Urinary bladder (tissue), 4 donors: Measurements from ENCODE around the gene SERBP1. TPM values are rescaled to one million over a fixed set of nuclear protein-coding genes. Genes with fewer than 3 reads are reported as not detected.
"Not testable (repeated sequence)": the region's sequence is repeated elsewhere in the genome, so short reads cannot be mapped to it uniquely, and the experiment has no call there.

Source experiments
- DNase-seq: peaks from one replicate; pipeline ENCODE4 v3.0.0-alpha.2; 2015; ENCODE audit errors: extremely low spot score
- H3K27ac ChIP-seq: one replicate; pipeline ENCODE4 v1.5.1; 2013; ENCODE audit warnings: low read depth, mild to moderate bottlenecking, moderate library complexity
- H3K36me3 ChIP-seq: one replicate; pipeline ENCODE4 v1.6.1; 2013; ENCODE audit warnings: mild to moderate bottlenecking, moderate library complexity; ENCODE audit not compliant: insufficient read depth
- H3K4me1 ChIP-seq: one replicate; pipeline ENCODE4 v1.6.1; 2013; ENCODE audit warnings: mild to moderate bottlenecking, moderate library complexity; ENCODE audit not compliant: insufficient read depth
- H3K4me3 ChIP-seq: one replicate; pipeline ENCODE4 v1.5.1; 2013; ENCODE audit warnings: low read depth, low read length
- WGBS: extraction: QIAGEN DNeasy Blood & Tissue Kit; methylation state at CpG from one replicate; pipeline ENCODE4 v1.1.7; 2013; 5-methylcytosine and 5-hydroxymethylcytosine counted together
- polyA plus RNA-seq: library from polyadenylated mRNA; stranded (reverse); fragments of 200-250 nt; gene quantifications from one replicate; pipeline ENCODE4 v1.2.3, GENCODE V29; 2013
- total RNA-seq: library from RNA; depleted of rRNA; stranded (reverse); fragments of >200 nt; gene quantifications from one replicate; pipeline ENCODE4 v1.2.3, GENCODE V29; 2014
- donor health status: healthy with polysubstance abuse.
- donor health status: healthy.

The SERBP1 gene
- total and polyA plus RNA-seq, 2 donors, result 177 to 184 TPM

DNA sequence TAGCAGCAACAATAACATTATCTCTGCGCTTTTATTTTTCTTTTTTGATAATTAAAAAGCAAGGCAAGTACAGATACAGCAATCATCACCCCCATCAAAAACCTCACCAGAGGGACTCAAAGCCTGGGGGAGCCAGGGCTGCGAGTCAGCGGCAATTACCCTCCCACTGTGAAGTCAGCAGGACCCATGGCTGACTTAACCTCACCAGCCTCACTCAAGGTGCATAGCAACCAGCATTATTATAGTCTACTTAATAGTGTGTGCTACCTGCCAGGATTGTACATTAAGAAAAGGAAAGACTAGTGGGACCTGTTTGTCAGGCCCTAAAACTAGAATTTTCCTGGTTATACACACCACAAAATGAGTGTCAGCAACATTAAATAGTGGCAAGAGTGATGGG is 28.9 kb upstream of the SERBP1 start:
- Histone ChIP-seq H3K36me3 (no peaks in the 10 kb centered on the region), H3K4me1 (no peaks in the 10 kb centered on the region), H3K4me3 (no peak overlapping the region), H3K27ac (no peak overlapping the region)
- 88% methylated on average over 3 of the region's 3 CpGs for WGBS
- DNase-seq, result no peak

DNA sequence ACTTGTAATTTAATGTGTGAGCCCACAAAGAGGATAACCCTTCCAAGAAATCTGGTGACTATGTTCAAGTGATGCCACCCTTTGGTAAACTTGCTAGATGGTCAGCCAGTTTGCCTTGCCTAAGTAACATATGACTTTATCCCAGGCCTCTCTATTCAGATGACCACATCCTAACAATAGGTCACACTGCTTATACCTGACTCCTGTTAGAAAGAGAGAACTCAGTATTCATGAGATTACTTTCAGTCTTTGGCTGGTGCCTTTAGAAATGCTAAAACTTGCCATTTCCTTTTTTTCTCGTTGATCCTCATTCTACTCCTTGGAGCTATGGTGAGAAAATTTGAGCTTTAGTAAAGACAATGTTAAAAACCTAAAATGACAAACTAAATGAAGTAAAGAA is 28.5 kb upstream of the SERBP1 start:
- DNase-seq, result no peak
- Histone ChIP-seq H3K27ac (no peak overlapping the region), H3K4me1 (no peaks in the 10 kb centered on the region), H3K4me3 (no peak overlapping the region), H3K36me3 (no peaks in the 10 kb centered on the region)
- 72% methylated on average over 1 of the region's 1 CpG for WGBS

DNA sequence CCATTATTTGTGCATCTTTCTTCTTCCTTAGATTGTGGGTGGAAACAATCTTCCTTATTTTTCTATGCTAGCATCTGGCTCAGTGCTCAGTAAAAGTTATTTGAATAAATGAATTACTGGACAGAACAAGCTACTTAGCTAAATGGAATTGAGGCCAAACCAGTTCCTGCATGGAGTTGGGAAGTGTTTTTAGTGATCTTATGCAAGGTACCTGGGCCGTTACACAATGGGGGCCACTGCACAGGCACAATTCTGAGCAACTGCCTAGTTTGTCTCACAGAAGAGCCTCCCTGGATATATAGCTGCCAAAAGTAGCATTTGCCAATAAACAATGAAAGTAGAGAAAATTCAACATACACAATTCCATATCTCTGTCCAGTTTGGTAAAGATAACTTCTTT is 27.0 kb upstream of the SERBP1 start:
- no peaks in the 10 kb centered on the region for H3K36me3 ChIP-seq
- no peak overlapping the region for H3K27ac ChIP-seq
- no peak overlapping the region for H3K4me3 ChIP-seq
- WGBS, result 59% methylated on average over 1 of the region's 1 CpG
- H3K4me1 ChIP-seq, result no peaks in the 10 kb centered on the region
- no peak for DNase-seq

DNA sequence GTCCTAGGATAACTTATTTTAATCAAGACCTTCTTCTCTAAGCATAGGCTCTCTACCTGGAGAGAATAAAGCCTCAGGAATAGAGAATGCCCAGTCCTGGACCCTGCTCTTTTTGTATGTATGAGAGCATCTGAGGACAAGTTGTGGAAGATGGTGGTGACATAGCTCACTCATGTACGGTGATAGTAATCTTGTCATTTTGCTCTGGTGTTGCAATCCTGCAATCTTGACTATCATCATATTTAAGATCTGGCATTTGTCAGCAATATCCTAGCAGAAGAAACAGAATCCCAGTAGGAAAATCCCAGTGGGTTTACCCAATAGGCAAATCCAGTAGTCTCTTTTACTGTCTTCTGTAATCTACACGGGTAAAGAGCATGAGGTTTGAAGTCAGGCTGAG is 21.6 kb upstream of the SERBP1 start:
- Histone ChIP-seq H3K36me3 (no peaks in the 10 kb centered on the region), H3K27ac (no peak overlapping the region), H3K4me3 (no peak overlapping the region), H3K4me1 (no peaks in the 10 kb centered on the region)
- 76% methylated on average over 2 of the region's 2 CpGs for WGBS
- DNase-seq, result no peak

DNA sequence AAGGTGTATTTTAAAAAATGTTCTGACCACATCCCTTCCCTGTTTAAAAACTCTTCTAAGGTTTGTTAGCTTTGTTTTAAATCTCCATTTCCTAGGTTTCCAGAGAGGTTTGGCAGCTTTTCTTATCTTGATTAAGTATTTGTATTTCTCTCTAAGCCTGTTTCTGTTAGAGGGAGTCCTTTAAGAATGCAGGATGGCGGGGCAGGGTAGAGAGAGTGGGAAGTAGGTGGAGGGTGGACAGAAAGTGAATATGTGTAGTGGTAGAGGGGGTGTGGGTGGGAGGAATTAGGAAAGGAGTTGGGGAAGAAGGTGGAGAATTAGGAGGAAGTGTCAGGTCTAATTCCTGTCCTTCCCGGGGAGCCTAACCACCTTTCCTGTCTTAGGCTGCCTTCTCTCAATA is 21.2 kb upstream of the SERBP1 start:
- WGBS, result 65% methylated on average over 2 of the region's 2 CpGs
- no peak overlapping the region for H3K4me3 ChIP-seq
- no peak for DNase-seq

DNA sequence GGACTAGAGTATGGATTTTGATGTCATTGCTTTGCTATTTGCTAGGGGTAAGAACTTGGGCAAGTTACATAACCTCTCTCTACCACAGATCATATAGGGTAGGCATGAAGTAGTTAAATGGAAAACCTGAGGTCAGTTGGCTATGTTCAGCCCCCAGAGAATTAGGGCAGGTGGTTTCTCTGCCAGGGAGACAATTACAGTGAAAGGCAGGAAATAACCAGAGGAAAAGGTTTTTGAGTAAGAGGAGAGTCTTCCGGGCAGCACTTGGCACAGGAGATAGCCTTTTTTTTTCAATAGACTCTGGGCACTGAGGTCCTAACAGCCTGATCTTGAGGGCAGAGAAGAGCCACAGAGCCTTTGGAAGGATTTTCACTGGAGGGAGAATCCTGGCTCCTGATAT is 16.7 kb upstream of the SERBP1 start:
- Histone ChIP-seq H3K4me3 (no peak overlapping the region), H3K4me1 (no peaks in the 10 kb centered on the region), H3K36me3 (no peaks in the 10 kb centered on the region), H3K27ac (no peak overlapping the region)
- DNase-seq, result no peak
- WGBS, result 57% methylated on average over 1 of the region's 1 CpG

More for the DNA sequence above, 21.2 kb upstream of the SERBP1 start:
- Histone ChIP-seq H3K4me1 (no peaks in the 10 kb centered on the region), H3K27ac (no peak overlapping the region), H3K36me3 (no peaks in the 10 kb centered on the region)

DNA sequence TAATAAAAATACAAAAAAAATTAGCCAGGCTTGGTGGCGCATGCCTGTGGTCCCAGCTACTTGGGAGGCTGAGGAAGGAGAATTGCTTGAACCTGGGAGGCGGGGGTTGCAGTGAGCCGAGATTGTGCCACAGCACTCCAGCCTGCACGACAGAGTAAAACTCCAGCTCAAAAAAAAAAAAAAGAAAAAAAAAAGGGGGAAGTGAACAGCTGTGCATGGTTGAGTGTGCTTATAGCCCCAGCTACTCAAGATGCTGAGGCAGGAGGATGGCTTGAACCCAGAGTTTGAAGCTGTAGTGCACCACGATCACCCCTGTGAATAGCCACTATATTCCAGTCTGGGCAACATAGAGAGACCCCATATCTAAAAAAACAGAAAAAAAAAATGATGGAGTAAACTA is 15.8 kb upstream of the SERBP1 start:
- not testable (repeated sequence) for H3K4me1 ChIP-seq, DNase-seq, H3K27ac ChIP-seq, H3K36me3 ChIP-seq, H3K4me3 ChIP-seq
- WGBS, result 81% methylated on average over 5 of the region's 5 CpGs

DNA sequence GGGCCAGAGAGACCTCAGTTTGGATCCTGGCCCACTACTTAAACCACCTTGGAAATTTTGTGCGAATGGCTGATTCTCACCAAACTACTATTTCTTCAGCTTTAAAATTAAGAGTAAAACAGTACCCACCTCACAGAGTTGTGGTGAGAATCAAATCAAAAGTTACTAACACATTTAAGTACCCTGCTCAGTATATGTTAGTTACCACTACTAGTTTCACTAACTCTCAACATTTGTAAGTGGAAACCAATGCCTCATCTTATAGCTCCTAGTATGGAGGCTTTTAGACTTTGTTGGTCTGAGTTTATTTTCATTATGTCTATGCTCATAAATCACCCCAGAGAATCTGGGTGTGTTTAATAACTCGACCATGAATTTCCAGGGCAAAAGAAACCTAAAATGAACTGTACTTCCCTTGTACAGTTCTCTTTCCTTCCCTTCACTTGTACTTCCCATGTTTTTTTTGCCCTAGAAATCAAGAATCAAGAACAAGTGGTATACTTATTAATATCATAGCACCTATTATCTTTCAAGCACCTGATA is 11.6 kb upstream of the SERBP1 start:
- no peak for DNase-seq
- Histone ChIP-seq H3K4me3 (no peak overlapping the region), H3K36me3 (no peaks in the 10 kb centered on the region), H3K4me1 (no peaks in the 10 kb centered on the region), H3K27ac (no peak overlapping the region)
- WGBS, result 56% methylated on average over 2 of the region's 2 CpGs

DNA sequence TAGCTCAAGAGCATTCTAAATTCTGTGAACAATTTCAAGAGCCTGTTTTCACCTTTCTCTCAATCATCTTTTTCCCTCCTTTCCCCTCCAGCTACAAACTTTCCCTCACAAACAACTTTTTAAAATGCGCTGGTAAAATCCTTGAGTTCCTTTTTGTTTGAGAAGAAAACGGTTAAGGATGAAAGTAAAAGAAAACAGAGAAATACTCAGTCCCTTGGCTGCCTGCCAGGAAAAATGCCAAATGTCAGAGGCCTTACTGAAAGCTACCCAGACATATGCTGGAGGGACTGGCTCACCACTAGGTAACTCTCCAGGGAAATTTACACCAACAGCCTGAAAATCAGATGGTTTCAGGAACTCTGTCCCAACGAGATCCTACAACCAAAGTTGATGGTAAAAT is 11.0 kb upstream of the SERBP1 start:
- no peak overlapping the region for H3K4me3 ChIP-seq
- no peak overlapping the region for H3K27ac ChIP-seq
- 45% methylated on average over 3 of the region's 3 CpGs for WGBS
- H3K36me3 ChIP-seq, result no peaks in the 10 kb centered on the region
- H3K4me1 ChIP-seq, result no peaks in the 10 kb centered on the region
- peak; percentile 40 for DNase-seq

DNA sequence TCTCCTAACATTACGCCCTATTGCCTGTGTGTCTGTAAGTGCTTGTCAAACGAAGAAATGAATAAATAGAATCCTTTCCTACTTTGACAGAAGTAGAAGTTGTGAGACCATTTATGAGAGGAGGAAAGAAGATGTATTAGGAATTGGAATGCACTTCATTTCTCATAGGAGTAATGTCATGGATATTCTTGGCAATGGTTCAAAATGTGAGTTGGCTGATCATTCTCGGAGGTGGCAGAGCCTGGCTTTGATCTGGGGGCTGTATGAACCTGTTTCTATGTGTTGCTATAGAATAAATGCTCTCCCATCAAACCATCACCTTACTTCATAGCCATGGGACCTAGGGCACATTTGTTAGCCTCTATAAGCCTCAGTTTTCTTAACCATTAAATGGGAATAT is 10.1 kb upstream of the SERBP1 start:
- WGBS, result 81% methylated on average over 3 of the region's 3 CpGs
- Histone ChIP-seq H3K36me3 (no peaks in the 10 kb centered on the region), H3K4me3 (no peak overlapping the region), H3K27ac (no peak overlapping the region), H3K4me1 (no peaks in the 10 kb centered on the region)
- no peak for DNase-seq

DNA sequence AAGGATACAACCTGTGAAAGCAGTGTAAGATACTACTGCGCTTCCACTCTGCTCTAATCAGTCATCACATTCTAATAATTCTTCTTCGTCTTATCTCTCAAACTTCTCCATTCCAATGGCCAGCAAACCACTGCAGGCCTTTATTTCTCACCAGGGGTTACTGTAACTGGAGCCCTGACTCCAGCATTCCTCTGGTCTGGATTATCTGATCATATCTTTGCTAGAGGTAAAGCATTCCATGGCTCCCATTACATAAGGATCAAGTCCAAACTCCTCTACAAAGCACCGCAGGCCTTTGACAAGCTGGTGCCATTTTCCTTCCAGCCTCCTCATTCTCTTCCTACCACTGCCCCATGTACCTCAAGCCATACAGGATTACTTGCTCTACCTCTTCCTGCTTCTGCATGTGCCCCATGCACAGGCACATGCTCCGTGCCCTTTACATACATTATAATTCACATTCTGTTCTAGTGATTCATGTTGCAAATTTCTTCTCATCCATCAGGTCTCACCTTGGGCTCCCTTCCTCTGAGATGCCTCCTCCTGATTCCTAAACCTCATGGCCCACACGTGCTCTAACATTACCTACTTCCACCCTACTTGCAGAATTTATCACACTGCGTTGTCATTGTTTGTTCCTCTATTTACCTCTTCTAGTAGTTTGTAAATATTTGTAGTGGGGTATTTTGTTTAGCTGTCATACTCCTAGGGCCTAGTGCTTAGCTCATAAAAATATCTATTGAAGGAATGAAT is 9.3 kb upstream of the SERBP1 start:
- 91% methylated on average over 6 of the region's 6 CpGs for WGBS
- Histone ChIP-seq H3K4me1 (no peaks in the 10 kb centered on the region), H3K4me3 (no peak overlapping the region), H3K27ac (no peak overlapping the region), H3K36me3 (no peaks in the 10 kb centered on the region)
- no peak for DNase-seq

DNA sequence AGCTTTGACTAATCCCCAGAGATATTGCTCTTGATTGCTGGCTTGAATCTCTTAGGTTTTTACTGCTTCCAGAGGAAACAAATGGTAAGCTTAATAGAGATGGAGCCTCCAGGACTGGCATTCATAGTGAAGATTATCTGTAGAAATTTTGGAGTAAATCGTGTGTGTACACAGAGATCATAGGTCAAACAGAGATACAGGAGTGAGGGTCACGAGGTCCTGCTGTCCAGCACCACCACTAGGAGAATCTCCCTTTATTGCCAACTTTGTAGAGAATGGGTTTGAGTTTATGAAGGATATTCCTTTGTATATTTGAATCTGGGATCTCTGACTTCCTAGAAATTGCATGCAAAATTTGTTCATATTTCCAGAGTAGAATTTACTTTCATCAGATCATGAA is 7.8 kb upstream of the SERBP1 start:
- DNase-seq, result no peak
- 65% methylated on average over 2 of the region's 2 CpGs for WGBS
- Histone ChIP-seq H3K36me3 (no peaks in the 10 kb centered on the region), H3K4me3 (no peak overlapping the region), H3K4me1 (no peaks in the 10 kb centered on the region), H3K27ac (no peak overlapping the region)

DNA sequence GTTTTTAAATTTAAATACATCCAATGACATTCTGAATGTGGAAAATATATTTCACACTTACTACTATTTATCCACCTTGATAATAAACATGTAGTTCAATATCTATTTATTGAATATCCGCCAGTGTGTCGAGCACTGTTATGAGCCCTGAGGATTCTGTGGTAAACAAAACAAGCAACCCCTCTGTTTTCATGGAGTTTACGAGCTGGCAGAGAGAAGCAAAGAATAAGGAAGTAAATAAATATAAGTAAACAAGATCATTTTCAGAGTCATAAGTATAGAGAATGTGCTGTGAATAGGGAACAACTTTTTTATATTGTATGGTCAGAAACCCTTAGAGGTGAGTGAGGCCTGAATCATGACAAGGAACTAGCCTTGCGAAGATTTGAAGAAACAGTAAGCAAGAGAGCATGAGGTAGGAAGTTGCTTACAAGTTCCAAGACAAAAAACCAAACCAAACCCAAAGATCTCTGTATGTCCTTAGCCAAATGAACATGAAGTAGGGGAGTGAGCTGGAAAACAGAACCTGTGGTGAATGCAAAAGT is 6.4 kb upstream of the SERBP1 start:
- DNase-seq, result no peak
- Histone ChIP-seq H3K4me1 (no peaks in the 10 kb centered on the region), H3K4me3 (no peak overlapping the region), H3K36me3 (no peaks in the 10 kb centered on the region), H3K27ac (no peak overlapping the region)
- WGBS, result 75% methylated on average over 4 of the region's 4 CpGs

DNA sequence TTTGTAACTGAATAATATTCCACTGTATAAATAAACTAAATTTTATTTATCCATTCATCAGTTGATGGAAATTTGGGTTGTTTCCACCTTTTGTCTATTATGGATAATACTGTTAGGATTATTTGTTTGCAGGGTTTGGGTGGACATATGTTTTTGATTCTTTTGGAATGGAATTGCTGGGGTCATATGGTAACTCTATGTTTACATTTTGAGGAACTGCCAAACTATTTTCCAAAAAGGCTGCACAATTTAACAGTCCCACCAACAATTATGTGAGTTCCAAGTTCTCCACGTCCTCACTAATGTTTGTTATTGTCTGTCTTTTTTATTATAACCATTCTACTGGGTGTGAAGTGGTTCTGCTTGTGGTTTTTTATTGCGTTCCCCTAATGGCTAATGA is 4.3 kb upstream of the SERBP1 start:
- 24% methylated on average over 2 of the region's 2 CpGs for WGBS
- no peak for DNase-seq
- Histone ChIP-seq H3K4me1 (no peaks in the 10 kb centered on the region), H3K27ac (no peak overlapping the region), H3K36me3 (no peaks in the 10 kb centered on the region), H3K4me3 (no peak overlapping the region)
